ENCODE results near the gene TAGLN2.

TAGLN2 gene

GRCh38 chr1:159924791-159925718, at the start of gene TAGLN2:
TAGLN2 (minus strand) TSS chr1:159925507; CDS start chr1:159920509, 4,998 bp downstream.
- DNase-seq, result peak; percentile 71

- DNase-seq, result no peak
Measured at GRCh38 chr1:159974350-159974965, 49.2 kb upstream of the TAGLN2 start.

GRCh38 chr1:159973350-159973940, 48.1 kb upstream of the TAGLN2 start:
- DNase-seq, result no peak

GRCh38 chr1:159972443-159973205, 47.3 kb upstream of the TAGLN2 start:
- DNase-seq, result no peak

GRCh38 chr1:159970932-159971342, 45.6 kb upstream of the TAGLN2 start:
- DNase-seq, result peak; percentile 5

GRCh38 chr1:159968901-159969300, 43.6 kb upstream of the TAGLN2 start:
- no peak for DNase-seq

- no peak for DNase-seq
Measured at GRCh38 chr1:159965263-159965662, 40.0 kb upstream of the TAGLN2 start.

GRCh38 chr1:159964144-159964543, 38.8 kb upstream of the TAGLN2 start:
- no peak for DNase-seq

GRCh38 chr1:159962176-159962575, 36.9 kb upstream of the TAGLN2 start:
- no peak for DNase-seq

- DNase-seq, result no peak
Measured at GRCh38 chr1:159961636-159962035, 36.3 kb upstream of the TAGLN2 start.

GRCh38 chr1:159960721-159961381, 35.5 kb upstream of the TAGLN2 start:
- DNase-seq, result no peak

GRCh38 chr1:159959451-159959850, 34.1 kb upstream of the TAGLN2 start:
- DNase-seq, result no peak

GRCh38 chr1:159958719-159959380, 33.5 kb upstream of the TAGLN2 start:
- DNase-seq, result no peak

GRCh38 chr1:159957824-159958268, 32.5 kb upstream of the TAGLN2 start:
- no peak for DNase-seq

GRCh38 chr1:159955456-159955855, 30.1 kb upstream of the TAGLN2 start:
- DNase-seq, result no peak

- DNase-seq, result no peak
Measured at GRCh38 chr1:159953536-159954515, 28.5 kb upstream of the TAGLN2 start, which contains the start of gene SLAMF9. SLAMF9 (minus strand) TSS chr1:159954237; CDS start chr1:159954137, 100 bp downstream.

- DNase-seq, result no peak
Measured at GRCh38 chr1:159952932-159953331, 27.6 kb upstream of the TAGLN2 start.

- no peak for DNase-seq
Measured at GRCh38 chr1:159951551-159951950, 26.2 kb upstream of the TAGLN2 start.

- no peak for DNase-seq
Measured at GRCh38 chr1:159951016-159951415, 25.7 kb upstream of the TAGLN2 start.

- no peak for DNase-seq
Measured at GRCh38 chr1:159949981-159950381, 24.7 kb upstream of the TAGLN2 start.
